IPS-11a (cell line): ENCODE data around the gene RNASE7.
A peak's percentile ranks its signal among the peaks of the same experiment; 100 is the strongest.

Experiments used
- H3K4me3 ChIP-seq: one replicate; pipeline ENCODE4 v1.5.1; 2013; ENCODE audit warnings: low read depth, low read length, control low read depth

The RNASE7 gene

DNA sequence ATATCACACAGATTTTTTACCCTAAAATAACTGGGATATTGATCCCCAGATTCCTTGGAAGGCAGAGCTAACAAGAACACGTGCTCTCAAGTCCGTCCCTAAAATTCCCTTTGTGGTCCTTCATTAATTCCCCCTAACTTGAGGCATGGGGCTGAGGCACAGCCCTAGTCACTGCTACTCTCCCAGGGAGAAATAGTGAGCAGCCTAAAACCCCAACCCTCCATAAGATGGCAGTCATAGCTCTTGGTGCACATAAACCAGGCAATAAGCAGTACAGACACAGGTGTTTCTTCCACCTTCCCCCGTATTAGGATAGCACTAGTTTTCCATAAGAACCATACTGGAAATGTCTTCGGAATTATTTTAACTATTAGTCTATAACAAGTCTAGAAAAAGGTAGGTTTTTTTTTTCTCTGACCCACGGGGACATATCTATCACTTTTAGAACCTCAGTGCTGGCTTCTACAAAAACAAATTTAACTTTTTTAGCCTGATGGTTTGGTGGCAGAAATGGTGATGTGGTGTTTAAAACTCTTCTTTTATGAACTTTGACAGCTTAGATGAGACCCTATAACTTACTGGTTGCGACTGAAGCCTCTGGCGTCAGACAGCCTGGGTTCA is 24.8 kb downstream of the RNASE7 start:
- no peak overlapping the region for H3K4me3 ChIP-seq

DNA sequence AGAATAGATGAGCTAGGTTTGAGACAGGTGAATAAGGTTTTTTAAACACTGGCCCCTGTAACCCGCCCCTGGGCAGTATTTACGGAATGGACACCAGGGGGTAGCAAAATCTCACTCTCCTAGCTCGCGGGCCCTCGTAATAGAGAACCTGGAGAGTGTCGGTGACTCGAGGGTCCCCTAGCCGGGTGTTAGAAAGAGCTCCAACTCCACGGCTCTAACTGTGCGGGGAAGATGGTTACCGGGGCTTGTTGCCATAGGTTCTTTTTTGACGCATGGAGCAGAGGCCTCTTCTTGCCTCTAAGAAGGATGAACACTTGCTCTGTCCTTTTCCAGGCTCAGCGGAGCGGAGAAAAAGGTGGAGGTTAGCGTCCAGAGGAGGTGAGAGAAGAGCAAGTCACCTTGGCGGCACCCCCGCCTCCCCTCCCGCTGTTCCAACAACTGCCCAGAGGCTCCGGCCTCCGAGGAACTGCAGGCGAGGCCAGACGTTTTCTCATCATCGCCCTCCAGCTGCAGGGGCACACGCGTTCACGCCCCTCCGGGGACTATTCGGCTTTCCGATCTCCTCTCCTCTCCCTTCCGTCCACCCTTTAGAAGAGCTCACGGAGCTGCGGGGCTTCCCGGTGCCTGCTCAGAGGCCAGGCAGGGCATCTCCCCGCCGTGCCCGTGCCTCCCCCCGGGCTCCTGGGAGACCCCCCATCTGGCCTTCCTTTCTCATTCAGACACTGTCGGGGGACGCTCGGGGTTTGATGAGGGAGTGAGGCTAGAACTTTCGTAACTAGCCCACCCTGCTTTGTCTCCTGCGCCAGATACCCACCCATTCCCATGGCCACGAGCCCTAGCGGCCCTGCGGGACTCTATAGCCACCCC is 26.6 kb downstream of the RNASE7 start:
- H3K4me3 ChIP-seq = peak overlapping the region; percentile 79

- peak overlapping the region; percentile 79 for H3K4me3 ChIP-seq
Measured at GRCh38 chr14:21069388-21070082, 27.4 kb downstream of the RNASE7 start.

DNA sequence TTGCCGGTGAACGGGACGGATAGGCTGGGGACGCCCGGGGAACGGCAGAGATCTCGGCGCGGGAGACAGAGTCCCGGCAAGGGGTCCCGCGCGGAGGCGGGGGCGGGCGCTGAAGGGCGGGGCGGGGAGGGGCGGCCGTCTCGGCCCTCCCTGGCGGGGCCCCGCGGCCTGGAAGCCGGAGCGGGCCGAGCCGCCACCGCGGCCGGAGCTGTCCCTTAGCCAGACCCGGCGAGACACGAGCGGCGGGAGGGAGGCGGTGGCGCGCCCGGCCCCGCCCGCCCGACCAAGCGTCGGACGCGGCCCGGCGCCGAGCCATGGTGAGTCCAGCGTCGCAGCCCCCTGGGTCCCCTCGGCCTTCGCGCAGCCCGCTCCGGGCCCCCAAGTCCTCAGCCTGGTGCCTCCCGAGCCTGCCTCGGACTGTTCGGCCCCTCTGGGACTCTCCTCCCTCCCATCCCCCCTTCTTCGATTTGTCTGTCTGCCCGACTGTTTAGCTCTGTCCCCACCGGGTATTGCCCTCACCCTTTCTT is 28.0 kb downstream of the RNASE7 start, which contains the start of gene ARHGEF40:
Gene ARHGEF40 (plus strand): TSS at position 222 of the 527 bp plus-strand sequence. CDS start 93 bp downstream, at position 315.
- peak within 1 kb of the TSS; percentile 79 for H3K4me3 ChIP-seq

GRCh38 chr14:21070610-21071224 is 28.6 kb downstream of the RNASE7 start:
- peak overlapping the region; percentile 79 for H3K4me3 ChIP-seq

DNA sequence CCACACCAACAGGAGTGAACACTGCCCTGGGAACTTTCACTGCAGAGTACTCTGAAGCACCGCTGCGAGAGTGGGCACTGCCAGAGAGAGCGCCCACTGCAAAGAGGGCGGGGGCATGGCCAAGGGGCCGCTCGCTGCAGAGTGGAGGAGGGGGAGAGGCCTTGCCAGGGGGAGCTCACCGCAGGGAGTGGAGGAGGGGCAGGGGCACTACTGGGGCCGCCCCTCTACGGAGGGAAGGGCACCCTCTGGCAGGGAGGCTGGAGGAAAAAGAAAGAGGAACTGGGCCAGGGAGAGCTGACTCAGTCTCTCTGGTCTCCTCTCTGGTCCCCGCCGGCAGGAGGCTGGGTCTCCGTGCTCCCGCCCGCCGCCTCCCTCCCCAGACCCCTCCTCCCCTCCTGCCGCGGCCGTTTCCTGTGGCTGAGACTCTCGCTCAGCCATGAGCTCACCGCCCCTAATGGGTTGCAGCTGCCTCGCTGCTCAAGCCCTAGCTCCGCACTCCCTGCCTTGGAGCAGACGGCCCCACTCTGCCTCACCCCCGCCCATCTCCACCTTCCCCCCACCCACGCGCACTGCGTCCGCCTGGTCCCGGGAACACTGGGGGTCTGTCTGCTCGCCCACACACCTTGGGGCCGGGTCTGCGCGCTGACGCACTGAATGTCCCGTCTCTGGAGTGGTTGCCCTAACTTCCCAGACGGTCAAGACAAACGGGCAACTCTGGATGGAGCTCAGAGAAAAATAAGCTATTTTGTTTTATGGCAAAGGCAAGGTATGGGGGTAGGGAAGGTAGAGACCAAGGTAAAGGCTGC is 29.3 kb downstream of the RNASE7 start:
- H3K4me3 ChIP-seq = peak overlapping the region; percentile 79

DNA sequence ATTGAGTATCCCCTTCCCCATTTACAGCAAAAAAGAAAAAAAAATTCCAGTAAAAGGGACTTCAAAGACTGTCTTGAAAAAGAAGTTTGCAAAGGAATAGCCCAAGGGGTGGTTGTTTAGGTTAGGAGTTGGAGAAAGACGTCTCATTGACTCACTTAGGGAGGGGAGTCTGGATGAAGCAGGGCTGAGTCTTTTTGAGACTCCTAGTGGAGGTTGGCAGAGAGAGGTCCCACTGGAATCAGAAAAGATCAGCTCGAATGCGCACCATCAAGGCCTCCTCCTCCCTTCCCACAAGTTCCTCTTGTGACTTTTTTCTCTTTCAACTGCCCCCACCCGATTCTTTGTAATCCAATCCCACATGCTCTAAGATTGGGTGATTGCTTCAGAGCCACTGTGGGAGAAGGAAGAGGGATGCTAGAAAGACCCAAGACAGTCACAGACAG is 29.9 kb downstream of the RNASE7 start:
- peak overlapping the region; percentile 79 for H3K4me3 ChIP-seq

- no peak overlapping the region for H3K4me3 ChIP-seq
Measured at GRCh38 chr14:21072781-21073339, 30.7 kb downstream of the RNASE7 start.

GRCh38 chr14:21073921-21074320 is 31.8 kb downstream of the RNASE7 start:
- H3K4me3 ChIP-seq = no peak overlapping the region

DNA sequence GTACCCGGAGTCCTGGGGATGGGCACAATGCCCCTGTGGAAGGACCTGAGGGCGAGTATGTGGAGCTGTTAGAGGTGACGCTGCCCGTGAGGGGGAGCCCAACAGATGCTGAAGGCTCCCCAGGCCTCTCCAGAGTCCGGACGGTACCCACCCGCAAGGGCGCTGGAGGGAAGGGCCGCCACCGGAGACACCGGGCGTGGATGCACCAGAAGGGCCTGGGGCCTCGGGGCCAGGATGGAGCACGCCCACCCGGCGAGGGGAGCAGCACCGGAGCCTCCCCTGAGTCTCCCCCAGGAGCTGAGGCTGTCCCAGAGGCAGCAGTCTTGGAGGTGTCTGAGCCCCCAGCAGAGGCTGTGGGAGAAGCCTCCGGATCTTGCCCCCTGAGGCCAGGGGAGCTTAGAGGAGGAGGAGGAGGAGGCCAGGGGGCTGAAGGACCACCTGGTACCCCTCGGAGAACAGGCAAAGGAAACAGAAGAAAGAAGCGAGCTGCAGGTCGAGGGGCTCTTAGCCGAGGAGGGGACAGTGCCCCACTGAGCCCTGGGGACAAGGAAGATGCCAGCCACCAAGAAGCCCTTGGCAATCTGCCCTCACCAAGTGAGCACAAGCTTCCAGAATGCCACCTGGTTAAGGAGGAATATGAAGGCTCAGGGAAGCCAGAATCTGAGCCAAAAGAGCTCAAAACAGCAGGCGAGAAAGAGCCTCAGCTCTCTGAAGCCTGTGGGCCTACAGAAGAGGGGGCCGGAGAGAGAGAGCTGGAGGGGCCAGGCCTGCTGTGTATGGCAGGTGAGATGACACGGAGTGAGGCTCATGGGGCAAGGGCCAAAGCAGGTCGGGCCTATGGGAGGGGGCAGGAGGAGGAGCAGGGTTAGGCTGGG is 32.5 kb downstream of the RNASE7 start:
- no peak overlapping the region for H3K4me3 ChIP-seq

DNA sequence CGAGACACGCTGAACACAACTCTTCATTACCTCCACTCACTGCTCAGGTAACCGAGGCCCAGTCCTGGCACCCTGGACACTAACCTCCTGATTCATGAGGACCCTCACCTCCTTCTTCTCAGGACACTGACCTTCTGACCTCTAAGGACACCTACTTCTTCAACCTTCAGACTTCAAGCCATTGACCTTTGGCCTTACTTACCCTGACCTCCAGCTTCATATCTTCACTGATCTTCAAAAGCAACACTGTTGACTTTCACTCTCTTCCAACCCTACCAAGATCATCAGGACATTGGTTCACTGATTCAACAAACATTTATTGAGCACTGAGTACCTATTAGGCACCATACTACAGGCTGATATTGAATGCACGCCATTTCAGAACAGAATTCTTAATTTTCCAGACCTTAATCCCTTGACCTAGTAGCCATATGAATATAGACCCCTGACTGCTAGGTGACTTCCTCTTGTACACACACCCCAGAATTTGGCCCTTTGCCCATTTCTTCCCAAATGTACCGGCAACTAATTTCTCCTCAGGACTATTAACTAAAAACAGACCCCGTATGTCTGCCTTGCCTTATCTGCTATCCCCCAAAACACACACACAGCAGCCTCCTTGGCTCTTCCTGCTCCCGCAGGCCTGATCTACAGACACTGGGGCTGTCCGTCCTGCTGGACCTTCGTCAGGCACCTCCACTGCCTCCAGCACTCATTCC is 33.7 kb downstream of the RNASE7 start:
- no peak overlapping the region for H3K4me3 ChIP-seq

DNA sequence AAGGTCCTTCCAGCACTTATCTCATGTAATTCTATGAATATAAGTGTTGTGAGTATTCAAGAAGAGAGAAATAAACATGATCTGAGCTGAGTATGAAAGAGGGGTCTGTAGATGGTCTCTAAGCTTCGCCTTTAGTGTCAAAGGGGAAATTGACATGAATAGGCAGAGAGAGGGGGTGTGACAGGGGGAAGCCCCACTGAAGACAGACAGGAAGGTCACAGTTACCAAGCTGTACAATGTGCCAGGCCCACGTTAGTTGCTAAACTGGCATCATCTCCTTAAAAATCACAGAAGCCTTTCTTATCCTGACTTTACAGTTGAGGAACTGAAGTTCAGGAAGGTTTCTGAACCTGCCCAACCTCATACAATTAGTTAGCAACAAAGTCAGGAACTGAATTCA is 35.5 kb downstream of the RNASE7 start:
- H3K4me3 ChIP-seq = no peak overlapping the region

GRCh38 chr14:21078287-21078686 is 36.1 kb downstream of the RNASE7 start:
- no peak overlapping the region for H3K4me3 ChIP-seq

- H3K4me3 ChIP-seq = no peak overlapping the region
Measured at GRCh38 chr14:21078726-21079125, 36.6 kb downstream of the RNASE7 start.

DNA sequence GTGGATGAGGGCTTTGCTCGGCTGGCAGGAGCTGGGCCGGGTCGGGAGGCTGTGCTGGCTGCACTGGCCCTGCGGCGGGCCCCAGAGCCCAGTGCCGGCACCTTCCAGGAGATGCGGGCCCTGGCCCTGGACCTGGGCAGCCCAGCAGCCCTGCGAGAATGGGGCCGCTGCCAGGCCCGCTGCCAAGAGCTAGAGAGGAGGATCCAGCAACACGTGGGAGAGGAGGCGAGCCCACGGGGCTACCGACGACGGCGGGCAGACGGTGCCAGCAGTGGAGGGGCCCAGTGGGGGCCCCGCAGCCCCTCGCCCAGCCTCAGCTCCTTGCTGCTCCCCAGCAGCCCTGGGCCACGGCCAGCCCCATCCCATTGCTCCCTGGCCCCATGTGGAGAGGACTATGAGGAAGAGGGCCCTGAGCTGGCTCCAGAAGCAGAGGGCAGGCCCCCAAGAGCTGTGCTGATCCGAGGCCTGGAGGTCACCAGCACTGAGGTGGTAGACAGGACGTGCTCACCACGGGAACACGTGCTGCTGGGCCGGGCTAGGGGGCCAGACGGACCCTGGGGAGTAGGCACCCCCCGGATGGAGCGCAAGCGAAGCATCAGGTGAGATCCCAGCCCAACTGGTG is 39.5 kb downstream of the RNASE7 start:
- H3K4me3 ChIP-seq = no peak overlapping the region

- no peak overlapping the region for H3K4me3 ChIP-seq
Measured at GRCh38 chr14:21083565-21084325, 41.6 kb downstream of the RNASE7 start.

DNA sequence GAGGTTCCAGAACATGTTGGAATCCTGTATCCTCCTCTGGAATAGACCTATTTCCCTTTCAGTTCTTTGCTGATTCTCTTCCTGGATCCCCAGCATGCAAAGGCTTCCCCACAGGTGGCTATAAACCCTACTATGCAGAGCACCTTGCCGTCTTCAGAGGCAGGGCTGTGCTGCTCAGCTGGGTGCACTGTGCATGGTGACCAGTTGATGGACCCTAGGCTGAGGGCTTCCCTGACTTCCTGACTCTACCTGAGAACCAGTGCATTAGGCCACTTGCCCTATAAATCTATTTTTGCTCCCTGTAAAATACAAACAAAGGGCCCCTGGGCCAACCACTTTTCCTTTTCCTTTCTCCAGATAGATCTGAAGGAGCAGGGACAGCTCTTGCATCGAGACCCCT is 42.2 kb downstream of the RNASE7 start:
- H3K4me3 ChIP-seq = no peak overlapping the region
